SK-N-SH treated with all-trans-retinoic acid at 6 μM for 48 hours (cell line): Measurements from ENCODE around the gene CENPF.

Experiments used
- ESRRG ChIP-seq: fragments of 250-450 bp; sonication (Bioruptor Pico); IDR thresholded peaks from 2 replicates; pipeline ENCODE4 v1.6.1; 2021; ENCODE audit warnings: mild to moderate bottlenecking
- OSR1 ChIP-seq: fragments of 250-450 bp; sonication (Bioruptor Pico); IDR thresholded peaks from 2 replicates; pipeline ENCODE4 v1.8.0; 2022; ENCODE audit warnings: moderate library complexity, mild to moderate bottlenecking, inconsistent platforms
- RARB ChIP-seq: fragments of 250-450 bp; sonication (Bioruptor Pico); IDR thresholded peaks from 2 replicates; pipeline ENCODE4 v1.8.0; 2021; ENCODE audit warnings: mild to moderate bottlenecking, moderate library complexity
- ZFP30 ChIP-seq: fragments of 450-650 bp; formaldehyde crosslinking; IDR thresholded peaks from 2 replicates; pipeline ENCODE4 v1.5.0; 2022; ENCODE audit warnings: mild to moderate bottlenecking, moderate library complexity
- TF ChIP-seq, protein P1 (sequence below): fragments of 250-450 bp; sonication (Bioruptor Pico); IDR thresholded peaks from 2 replicates; pipeline ENCODE4 v1.8.0; 2020; ENCODE audit warnings: mild to moderate bottlenecking, moderate library complexity, borderline replicate concordance
- TF ChIP-seq, protein P2 (sequence below): fragments of 250-450 bp; sonication (Bioruptor Pico); IDR thresholded peaks from 2 replicates; pipeline ENCODE4 v1.8.0; 2021; ENCODE audit warnings: low read depth, mild to moderate bottlenecking, moderate library complexity, borderline replicate concordance
- TF ChIP-seq, protein P3 (sequence below): fragments of 250-450 bp; sonication (Bioruptor Pico); IDR thresholded peaks from 2 replicates; pipeline ENCODE4 v1.5.0; 2020; ENCODE audit warnings: mild to moderate bottlenecking, moderate library complexity

DNA sequence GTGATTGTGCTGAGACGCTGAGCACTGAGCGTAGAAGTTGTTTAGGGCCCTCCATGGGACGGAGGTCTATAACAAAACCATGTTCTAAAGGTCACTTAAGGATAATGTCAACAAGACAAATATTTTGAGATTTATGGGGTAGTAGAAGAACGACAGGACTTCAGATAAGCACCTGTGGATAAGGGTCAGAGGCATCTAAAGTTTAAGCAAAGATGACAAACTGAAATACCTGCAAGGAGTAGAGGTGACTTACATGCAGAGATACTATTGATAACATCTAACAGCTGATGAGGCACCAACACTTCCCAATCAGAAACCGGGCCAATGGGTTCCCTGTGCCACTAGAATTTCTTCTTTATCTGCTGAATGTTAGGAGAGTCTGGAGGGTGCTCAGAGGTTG is 83.5 kb downstream of the CENPF start:
- no peak for TF ChIP-seq ESRRG (CRISPR knock-in tag)
- TF ChIP-seq, protein P1, sequence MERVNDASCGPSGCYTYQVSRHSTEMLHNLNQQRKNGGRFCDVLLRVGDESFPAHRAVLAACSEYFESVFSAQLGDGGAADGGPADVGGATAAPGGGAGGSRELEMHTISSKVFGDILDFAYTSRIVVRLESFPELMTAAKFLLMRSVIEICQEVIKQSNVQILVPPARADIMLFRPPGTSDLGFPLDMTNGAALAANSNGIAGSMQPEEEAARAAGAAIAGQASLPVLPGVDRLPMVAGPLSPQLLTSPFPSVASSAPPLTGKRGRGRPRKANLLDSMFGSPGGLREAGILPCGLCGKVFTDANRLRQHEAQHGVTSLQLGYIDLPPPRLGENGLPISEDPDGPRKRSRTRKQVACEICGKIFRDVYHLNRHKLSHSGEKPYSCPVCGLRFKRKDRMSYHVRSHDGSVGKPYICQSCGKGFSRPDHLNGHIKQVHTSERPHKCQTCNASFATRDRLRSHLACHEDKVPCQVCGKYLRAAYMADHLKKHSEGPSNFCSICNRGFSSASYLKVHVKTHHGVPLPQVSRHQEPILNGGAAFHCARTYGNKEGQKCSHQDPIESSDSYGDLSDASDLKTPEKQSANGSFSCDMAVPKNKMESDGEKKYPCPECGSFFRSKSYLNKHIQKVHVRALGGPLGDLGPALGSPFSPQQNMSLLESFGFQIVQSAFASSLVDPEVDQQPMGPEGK (CRISPR knock-in tag) = no peak
- TF ChIP-seq, protein P2, sequence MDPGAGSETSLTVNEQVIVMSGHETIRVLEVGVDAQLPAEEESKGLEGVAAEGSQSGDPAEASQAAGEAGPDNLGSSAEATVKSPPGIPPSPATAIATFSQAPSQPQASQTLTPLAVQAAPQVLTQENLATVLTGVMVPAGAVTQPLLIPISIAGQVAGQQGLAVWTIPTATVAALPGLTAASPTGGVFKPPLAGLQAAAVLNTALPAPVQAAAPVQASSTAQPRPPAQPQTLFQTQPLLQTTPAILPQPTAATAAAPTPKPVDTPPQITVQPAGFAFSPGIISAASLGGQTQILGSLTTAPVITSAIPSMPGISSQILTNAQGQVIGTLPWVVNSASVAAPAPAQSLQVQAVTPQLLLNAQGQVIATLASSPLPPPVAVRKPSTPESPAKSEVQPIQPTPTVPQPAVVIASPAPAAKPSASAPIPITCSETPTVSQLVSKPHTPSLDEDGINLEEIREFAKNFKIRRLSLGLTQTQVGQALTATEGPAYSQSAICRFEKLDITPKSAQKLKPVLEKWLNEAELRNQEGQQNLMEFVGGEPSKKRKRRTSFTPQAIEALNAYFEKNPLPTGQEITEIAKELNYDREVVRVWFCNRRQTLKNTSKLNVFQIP (CRISPR knock-in tag) = no peak
- no peak for TF ChIP-seq ZFP30
- no peak for TF ChIP-seq RARB
- TF ChIP-seq, protein P3, sequence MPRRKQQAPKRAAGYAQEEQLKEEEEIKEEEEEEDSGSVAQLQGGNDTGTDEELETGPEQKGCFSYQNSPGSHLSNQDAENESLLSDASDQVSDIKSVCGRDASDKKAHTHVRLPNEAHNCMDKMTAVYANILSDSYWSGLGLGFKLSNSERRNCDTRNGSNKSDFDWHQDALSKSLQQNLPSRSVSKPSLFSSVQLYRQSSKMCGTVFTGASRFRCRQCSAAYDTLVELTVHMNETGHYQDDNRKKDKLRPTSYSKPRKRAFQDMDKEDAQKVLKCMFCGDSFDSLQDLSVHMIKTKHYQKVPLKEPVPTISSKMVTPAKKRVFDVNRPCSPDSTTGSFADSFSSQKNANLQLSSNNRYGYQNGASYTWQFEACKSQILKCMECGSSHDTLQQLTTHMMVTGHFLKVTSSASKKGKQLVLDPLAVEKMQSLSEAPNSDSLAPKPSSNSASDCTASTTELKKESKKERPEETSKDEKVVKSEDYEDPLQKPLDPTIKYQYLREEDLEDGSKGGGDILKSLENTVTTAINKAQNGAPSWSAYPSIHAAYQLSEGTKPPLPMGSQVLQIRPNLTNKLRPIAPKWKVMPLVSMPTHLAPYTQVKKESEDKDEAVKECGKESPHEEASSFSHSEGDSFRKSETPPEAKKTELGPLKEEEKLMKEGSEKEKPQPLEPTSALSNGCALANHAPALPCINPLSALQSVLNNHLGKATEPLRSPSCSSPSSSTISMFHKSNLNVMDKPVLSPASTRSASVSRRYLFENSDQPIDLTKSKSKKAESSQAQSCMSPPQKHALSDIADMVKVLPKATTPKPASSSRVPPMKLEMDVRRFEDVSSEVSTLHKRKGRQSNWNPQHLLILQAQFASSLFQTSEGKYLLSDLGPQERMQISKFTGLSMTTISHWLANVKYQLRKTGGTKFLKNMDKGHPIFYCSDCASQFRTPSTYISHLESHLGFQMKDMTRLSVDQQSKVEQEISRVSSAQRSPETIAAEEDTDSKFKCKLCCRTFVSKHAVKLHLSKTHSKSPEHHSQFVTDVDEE = no peak
- TF ChIP-seq OSR1 = no peak
